NCI-H146 (cell line): ENCODE results near the gene MYO10.
A peak's percentile ranks its signal among the peaks of the same experiment; 100 is the strongest.
"Not testable (repeated sequence)": the region's sequence is repeated elsewhere in the genome, so short reads cannot be mapped to it uniquely, and the experiment has no call there.

ENCODE experiments used
- DNase-seq: peaks from one replicate; lab custom pipeline; 2025; lab: John Stamatoyannopoulos, UW

Gene MYO10

GRCh38 chr5:16886793-16887345, 49.2 kb downstream of the MYO10 start:
- no peak for DNase-seq

GRCh38 chr5:16886366-16886736, 49.7 kb downstream of the MYO10 start:
- no peak for DNase-seq

- no peak for DNase-seq
These were observed 50.3 kb downstream of the MYO10 start for GRCh38 chr5:16885635-16886365.

- DNase-seq = no peak
These were observed 51.5 kb downstream of the MYO10 start for GRCh38 chr5:16884595-16884994.

GRCh38 chr5:16883806-16884205, 52.3 kb downstream of the MYO10 start:
- DNase-seq = no peak

GRCh38 chr5:16883176-16883575, 52.9 kb downstream of the MYO10 start:
- DNase-seq = no peak

- DNase-seq = peak; percentile 93
These were observed 54.8 kb downstream of the MYO10 start for GRCh38 chr5:16881251-16881650.

GRCh38 chr5:16880547-16880946, 55.5 kb downstream of the MYO10 start:
- peak; percentile 73 for DNase-seq

GRCh38 chr5:16879650-16880049, 56.4 kb downstream of the MYO10 start:
- DNase-seq = no peak

GRCh38 chr5:16879191-16879590, 56.9 kb downstream of the MYO10 start:
- no peak for DNase-seq

- DNase-seq = no peak
These were observed 58.7 kb downstream of the MYO10 start for GRCh38 chr5:16877267-16877935.

GRCh38 chr5:16874424-16874823, 61.7 kb downstream of the MYO10 start:
- not testable (repeated sequence) for DNase-seq

- no peak for DNase-seq
These were observed 64.2 kb downstream of the MYO10 start for GRCh38 chr5:16871746-16872339.

- DNase-seq = no peak
These were observed 65.2 kb downstream of the MYO10 start for GRCh38 chr5:16870878-16871277.

- DNase-seq = no peak
These were observed 66.0 kb downstream of the MYO10 start for GRCh38 chr5:16869821-16870796.

GRCh38 chr5:16867577-16867953, 68.5 kb downstream of the MYO10 start:
- DNase-seq = no peak

- peak; percentile 95 for DNase-seq
These were observed 69.1 kb downstream of the MYO10 start for GRCh38 chr5:16866795-16867576.

- DNase-seq = peak; percentile 61
These were observed 69.8 kb downstream of the MYO10 start for GRCh38 chr5:16866273-16866672.

GRCh38 chr5:16865151-16865550, 70.9 kb downstream of the MYO10 start:
- DNase-seq = no peak

- no peak for DNase-seq
These were observed 71.4 kb downstream of the MYO10 start for GRCh38 chr5:16864631-16865131.

GRCh38 chr5:16863469-16863946, 72.6 kb downstream of the MYO10 start:
- no peak for DNase-seq
